ENCODE data around the gene CNTNAP2.

- TF ChIP-seq SUZ12 (IDR thresholded peaks at IDR 0.05; ENCODE audit: extremely low read depth, insufficient read depth, insufficient read length) (no peak), YY1 (IDR thresholded peaks at IDR 0.05; ENCODE audit: insufficient read depth, insufficient read length) (no peak)
Measured at GRCh38 chr7:148118371-148118770, 2001.8 kb downstream of the CNTNAP2 start.
